HG02610 (cell line): Measurements from ENCODE around the gene VAMP1.
"Not testable (repeated sequence)": the region's sequence is repeated elsewhere in the genome, so short reads cannot be mapped to it uniquely, and the experiment has no call there.

Experiments used
- ATAC-seq: cut with Tn5 transposase; IDR thresholded peaks from one replicate; pipeline ENCODE4 v1.9.1; 2021; ENCODE audit warnings: mild to moderate bottlenecking, moderate library complexity; ENCODE audit not compliant: unreplicated experiment

Gene VAMP1

GRCh38 chr12:6469609-6470374, 685 bp downstream of the VAMP1 start:
- no peak for ATAC-seq

DNA sequence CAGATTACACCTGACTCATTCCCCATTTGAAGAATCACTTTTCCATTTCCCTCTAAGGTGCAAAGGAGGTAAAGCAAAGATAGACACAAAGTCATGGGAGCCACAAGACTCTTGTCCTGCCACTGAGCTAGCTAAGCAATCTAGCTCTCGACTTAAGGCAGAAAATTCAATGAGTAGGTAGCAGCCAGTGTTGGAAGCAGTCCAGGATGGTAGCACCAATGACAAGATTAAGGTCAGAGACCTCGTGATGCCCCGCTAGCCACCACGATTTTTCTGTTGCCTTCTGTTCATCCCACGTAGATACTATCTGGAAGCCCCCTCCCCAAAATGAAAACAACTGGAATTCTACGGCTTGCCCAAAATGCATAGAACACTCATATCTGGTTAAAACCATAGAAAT, 1.4 kb downstream of the VAMP1 start:
- ATAC-seq = no peak

GRCh38 chr12:6468283-6468575, 2.2 kb downstream of the VAMP1 start:
- no peak for ATAC-seq

GRCh38 chr12:6467571-6468282, 2.8 kb downstream of the VAMP1 start:
- not testable (repeated sequence) for ATAC-seq

- not testable (repeated sequence) for ATAC-seq
Measured at GRCh38 chr12:6466751-6467150, 3.7 kb downstream of the VAMP1 start.

DNA sequence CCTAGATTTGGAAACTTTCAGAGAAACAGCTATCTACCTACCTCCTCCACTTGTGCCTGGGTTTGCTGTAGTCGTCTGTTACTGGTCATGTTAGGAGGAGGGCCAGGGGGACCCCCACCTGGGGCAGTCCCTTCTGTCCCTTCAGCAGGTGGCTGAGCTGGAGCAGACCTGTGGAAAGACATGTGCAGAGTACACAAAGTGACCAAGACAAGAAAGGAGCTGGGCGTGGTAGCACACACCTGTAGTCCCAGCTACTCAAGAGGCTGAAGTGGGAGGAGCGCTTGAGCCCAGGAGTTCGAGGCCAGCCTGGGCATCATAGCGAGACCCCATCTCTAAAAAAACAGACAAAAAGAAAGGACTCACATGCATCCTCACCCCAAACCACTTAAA, 4.3 kb downstream of the VAMP1 start:
- ATAC-seq = no peak

GRCh38 chr12:6465467-6466183, 4.9 kb downstream of the VAMP1 start:
- no peak for ATAC-seq

DNA sequence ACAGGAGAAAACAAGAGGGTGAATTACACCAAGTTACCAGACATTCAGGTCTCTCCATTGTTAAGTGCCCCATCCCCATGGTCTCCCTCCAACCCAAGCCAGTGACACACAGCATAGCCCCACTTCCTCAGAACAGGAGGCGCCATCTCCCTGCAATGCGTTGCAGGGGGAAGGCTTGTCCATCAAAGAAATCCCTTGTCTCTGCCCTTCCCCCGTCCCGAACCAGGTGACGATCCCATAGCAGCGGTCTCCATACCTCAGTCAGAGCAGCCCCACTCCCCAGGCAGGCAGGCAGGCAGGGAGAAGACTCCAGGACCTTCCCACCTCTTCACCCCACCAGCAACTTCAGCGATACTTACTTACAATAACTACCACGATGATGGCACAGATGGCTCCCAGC, 5.9 kb downstream of the VAMP1 start:
- no peak for ATAC-seq

DNA sequence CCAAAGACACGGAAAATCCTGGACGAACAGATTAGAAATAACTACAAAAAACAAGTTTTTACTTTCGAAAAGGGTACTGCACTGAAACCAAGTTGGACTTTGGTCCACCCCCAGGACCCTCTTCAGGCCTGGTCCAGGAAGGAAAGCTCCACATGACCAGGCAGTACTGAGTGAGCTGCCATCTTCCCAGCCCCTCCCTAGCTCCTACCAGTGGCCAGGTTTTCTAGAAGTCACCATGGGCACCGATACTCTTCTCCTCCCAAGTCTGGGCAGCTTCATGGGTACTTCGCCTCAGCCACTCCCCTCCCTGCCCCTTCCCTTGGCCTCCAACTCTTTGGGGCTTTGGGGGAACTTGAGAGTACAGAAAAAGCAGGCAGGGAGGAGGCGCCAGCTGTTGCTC, 6.6 kb downstream of the VAMP1 start:
- no peak for ATAC-seq

- ATAC-seq = no peak
Measured at GRCh38 chr12:6463216-6463615, 7.3 kb downstream of the VAMP1 start.

DNA sequence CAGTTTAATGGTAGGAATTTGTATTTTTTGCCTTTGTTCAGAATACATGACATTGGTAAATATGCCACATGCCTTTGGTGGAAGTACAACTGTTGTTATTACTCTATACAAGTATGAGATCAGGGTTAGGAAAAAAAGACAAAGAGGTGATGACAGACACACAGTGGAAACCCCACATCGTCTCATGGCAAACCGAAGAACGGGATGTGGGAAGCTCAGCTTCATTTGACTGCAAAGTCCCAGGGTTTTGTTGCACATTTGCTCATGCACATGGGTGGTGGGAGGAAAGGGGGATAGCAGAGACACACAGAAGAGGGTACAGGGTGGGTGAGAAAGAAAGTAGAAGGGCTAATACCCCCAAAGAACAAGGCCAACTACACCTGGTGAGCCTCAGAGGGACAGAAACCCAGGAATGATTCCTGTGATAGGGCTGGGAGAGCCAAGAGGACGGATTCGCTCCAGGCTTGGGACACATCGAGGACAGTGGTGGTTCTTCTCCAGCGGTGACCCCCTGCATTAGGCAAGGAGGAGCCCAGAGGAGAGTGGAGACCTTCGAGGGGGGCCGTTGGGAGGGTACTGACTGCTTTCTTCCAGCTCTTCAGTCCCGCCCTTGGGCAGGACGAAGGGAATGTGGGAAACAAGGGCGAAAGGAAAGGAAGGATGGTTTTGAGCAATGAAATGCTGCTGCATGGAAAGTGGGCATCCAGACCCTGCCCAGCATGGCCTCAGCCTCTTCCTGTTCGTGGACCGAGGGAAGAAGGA, 8.1 kb downstream of the VAMP1 start:
- ATAC-seq = no peak

DNA sequence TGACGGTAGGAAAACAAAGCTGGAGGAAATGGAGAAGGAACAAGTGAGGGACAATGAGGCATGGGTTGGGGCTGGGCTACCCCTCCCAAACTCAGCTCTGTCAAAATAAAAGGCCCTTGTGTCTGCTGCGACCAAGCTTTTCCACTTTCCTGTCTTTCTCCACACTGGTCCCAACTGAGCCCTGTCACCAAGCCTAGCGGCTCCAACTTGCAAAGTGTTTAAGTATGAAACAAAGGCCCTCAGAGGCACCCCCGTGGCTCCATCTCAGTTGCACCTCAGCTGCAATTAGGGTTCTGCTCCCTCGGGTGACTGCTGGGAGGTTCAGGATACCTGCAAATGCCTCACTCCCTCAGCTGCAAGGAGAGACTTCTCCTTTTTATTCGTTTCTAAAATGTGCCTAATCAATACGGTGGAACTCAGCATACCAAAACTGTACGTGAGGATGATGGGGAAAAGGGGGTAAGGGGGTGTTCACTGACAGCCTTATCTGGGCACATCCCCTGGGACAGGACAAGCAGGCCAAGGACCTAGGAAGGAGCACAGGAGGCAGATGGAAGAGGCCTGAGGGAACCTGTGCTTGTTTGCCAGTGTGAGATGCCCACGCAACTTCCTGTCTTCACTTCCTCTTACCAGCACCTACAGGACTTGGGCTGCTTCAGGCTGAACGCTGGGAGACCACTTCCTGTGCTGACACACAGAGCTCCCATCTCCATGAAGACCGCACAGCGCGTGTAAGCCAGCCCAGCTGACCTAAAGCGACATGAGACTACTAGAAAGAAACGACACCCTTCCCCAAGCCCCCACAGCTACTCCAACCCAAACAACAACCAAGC, 8.9 kb downstream of the VAMP1 start:
- ATAC-seq = peak; percentile 77

- ATAC-seq = no peak
Measured at GRCh38 chr12:6460751-6461371, 9.6 kb downstream of the VAMP1 start.

DNA sequence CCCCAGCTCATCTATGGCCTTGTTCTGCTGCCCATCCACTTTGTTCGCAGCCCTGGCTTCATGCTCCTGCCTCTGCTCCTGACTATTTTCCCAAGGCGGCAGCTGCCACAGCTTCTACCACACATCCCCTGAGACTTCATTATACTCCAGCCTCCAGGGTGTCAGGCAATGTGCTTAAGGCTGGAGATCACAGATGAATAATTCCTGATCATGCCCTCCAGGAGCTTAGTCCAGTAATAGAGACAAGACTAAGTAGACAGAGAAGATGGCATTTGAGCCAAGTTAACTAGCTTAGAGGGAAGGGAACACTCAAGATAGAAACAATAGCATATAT, 11.5 kb downstream of the VAMP1 start:
- no peak for ATAC-seq

DNA sequence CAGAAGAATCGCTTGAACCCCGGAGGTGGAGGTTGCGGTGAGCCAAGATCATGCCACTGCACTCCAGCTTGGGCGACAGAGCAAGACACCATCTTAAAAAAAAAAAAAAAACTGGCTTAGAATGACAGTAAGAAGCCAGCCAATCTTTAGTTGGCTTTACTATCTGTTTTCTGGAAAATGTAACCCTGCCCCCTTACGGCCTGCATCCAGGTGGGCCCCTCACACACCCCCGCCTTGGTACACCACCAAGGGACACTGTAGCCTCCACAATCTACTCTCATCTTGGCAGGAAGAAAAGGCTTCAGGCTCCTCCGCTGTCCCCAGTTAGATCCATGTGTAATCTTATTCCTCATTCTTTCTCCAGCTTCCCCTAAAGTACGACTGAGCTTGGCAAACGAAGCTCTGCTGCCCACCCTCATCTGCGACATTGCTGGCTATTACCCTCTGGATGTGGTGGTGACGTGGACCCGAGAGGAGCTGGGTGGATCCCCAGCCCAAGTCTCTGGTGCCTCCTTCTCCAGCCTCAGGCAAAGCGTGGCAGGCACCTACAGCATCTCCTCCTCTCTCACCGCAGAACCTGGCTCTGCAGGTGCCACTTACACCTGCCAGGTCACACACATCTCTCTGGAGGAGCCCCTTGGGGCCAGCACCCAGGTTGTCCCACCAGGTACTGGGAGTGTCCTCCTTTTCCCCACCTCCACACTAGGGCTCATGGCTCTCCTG, 12.0 kb downstream of the VAMP1 start:
- ATAC-seq = no peak

DNA sequence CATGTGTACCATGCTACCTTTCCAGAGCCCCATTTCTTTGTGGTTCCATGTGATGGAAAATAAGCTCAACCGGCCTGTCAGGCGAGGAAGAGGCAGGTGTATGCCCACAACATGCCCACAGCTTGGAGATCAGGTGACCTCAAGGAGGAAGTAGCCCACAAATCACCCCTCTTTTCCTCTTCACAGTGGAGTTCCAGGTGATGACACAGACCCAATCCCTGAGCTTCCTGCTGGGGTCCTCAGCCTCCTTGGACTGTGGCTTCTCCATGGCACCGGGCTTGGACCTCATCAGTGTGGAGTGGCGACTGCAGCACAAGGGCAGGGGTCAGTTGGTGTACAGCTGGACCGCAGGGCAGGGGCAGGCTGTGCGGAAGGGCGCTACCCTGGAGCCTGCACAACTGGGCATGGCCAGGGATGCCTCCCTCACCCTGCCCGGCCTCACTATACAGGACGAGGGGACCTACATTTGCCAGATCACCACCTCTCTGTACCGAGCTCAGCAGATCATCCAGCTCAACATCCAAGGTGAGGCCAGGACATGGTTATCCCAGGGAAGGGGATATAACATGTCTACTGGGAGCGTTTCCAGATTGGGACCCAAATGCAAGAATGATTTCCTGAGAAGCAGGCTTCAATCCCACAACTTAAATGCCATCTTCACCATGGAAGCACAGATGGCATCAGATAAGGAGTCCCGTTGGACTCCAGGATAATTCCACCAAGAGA, 13.1 kb downstream of the VAMP1 start:
- ATAC-seq = no peak

DNA sequence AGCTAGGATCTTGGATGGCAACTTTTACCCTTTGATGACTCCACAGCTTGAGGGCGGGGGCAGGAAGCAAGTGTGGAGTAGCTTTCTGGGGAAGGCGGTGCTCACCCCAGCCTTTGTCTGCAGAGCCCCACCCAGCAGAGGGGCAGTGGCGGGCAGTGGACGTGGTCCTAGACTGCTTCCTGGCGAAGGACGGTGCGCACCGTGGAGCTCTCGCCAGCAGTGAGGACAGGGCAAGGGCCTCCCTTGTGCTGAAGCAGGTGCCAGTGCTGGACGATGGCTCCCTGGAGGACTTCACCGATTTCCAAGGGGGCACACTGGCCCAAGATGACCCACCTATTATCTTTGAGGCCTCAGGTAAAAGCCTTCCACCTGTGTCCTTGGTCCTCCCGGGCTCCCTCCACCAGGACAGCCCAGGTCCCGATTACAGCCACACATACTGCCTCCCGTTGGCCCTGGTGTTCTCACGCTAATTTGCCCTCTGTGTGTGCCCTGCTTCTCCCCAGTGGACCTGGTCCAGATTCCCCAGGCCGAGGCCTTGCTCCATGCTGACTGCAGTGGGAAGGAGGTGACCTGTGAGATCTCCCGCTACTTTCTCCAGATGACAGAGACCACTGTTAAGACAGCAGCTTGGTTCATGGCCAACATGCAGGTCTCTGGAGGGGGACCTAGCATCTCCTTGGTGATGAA, 17.4 kb downstream of the VAMP1 start:
- ATAC-seq = no peak

DNA sequence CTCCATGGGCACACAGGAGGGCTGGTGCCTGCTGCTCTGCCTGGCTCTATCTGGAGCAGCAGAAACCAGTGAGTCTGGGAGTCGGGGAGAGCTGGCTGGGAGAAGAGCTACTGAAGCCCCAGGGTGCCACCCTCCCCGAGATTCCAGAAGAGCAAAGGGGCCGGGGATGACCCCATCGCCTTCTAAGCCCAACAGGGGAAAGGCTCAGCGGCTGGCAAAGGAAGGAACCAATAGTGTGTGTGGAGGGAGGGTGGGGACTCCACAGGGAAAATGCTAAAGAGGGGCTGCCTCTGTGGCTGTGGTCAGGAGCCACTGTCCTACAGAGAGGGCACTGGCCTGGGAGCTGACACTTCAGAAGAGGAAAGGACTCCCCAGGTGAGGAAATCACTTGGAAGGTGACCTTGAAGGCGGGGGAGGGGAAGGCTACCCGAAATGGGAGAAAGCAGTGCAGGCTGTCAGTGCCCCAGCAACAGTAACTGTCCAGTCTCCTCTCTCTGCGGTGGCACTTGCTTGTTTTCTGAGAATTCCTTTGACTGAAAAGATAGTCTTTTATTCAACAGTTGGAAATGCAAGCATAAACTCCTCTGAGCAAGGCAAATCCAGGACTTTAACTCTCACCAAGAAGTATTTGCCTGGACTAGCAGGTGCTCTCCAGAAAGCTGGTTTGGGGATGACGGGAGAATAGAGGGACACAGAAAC, 18.1 kb downstream of the VAMP1 start:
- peak; percentile 12 for ATAC-seq
